HG03354 (cell line): Measurements from ENCODE around the gene COG1.

Experiments used
- ATAC-seq: cut with Tn5 transposase; IDR thresholded peaks from one replicate; pipeline ENCODE4 v1.9.1; 2021; ENCODE audit warnings: mild to moderate bottlenecking; ENCODE audit not compliant: unreplicated experiment, poor library complexity, severe bottlenecking

COG1 gene

DNA sequence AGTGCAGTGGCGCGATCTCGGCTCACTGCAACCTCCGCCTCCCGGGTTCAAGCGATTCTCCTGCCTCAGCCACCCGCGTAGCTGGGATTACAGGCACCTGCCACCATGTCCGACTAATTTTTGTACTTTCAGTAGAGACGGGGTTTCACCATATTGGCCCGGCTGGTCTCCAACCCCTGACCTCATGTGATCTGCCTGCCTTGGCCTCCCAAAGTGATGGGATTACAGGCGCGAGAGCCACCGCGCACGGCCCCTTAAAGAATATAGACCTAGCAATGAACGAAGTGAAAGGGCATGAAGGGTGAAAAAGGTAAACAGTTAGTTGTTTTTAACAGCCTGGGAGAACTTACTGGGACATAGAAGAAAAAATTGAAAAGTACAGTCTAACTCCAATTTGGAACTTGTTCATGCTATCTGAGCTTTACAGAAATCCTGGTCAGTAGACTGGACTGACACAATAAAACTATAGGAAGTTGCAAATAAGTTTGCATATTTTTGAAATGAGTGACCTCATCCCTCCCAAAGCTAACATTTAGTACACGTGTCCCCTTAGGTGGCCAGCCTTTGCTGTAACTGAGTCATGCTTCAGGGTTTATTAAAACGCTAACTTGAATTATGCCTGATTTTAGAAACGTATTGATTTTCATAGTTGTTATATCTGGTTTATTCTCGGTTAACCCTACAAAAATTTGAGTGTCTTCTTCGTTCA, 1.8 kb downstream of the COG1 start:
- no peak for ATAC-seq

DNA sequence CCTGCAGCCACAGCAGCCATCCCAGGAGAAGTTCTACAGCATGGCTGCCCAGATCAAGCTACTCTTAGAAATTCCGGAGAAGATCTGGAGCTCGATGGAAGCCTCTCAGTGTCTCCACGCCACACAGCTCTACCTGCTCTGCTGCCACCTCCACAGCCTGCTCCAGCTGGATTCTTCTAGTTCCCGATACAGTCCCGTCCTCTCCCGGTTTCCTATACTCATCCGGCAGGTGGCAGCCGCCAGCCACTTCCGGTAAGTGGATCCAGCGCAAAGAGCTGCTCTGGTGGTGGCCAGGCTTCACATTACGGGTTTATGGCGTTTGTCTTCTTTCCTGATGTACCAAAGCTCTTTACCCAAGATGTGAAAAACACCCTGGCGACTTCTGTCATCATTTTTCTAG, 3.6 kb downstream of the COG1 start:
- no peak for ATAC-seq

DNA sequence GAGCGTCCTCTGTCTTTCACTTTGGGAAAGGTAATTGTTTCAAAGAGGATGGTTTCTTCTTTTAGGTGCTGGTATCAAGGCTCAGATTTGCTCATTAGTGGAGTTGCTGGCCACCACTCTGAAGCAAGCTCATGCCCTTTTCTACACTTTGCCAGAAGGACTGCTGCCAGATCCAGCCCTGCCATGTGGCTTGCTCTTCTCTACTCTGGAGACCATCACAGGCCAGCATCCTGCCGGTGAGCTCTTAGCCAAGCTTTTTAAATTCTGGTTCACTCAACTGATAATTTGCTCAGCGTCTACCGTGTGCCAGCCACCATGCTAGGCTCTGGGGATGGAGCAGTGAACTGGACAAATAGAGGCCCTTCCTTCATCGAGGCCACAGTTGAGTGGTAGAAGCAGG, 4.3 kb downstream of the COG1 start:
- ATAC-seq: no peak

DNA sequence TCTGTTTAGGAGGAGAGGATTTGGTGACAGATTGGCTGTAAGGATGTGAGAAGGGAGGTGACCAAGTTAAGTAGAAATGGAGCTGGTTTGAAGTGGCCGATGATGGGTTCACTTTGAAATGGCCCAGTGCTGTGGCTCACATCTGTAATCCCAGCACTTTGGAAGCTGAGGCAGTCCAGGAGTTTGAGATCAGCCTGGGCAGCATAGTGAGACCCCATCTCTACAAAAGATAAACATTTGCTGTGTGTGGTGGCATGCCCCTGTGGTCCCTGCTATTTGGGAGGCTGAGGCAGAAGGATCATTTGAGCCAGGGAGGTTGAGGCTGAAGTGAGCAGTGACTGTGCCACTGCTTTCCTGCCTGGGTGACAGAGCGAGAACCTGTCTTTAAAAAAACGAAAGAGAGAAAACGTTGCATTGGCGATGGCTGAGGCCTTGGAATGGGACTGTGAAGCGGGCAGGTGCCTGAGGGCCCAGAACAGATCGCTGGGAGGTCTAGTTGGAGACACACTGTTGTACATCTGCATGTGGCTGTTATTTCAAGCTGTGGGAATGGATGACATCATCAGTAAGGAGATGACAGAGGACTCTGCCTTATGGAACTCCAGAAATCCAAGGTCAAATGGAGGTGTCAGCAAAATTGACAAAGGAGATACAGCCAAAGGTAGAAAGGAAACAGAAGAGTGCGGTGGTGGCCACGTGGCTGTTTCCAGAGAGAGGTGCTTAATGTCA, 5.5 kb downstream of the COG1 start:
- no peak for ATAC-seq

DNA sequence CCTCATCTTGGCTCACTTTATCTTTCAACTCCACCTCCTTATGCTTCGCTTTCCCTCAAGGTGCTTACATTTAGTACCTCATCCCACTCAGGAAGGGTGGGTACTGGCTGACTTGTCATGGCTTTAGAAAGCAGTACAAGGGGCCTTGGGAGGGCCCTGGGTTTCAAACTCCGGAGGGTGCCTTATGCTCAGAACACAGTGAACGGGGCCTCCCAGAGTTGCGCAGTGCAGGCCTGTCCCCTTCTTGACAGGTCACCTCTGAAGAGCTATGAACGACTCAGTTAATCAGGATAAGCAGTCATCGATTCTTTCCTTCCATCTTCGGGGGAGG, 6.0 kb downstream of the COG1 start:
- no peak for ATAC-seq

DNA sequence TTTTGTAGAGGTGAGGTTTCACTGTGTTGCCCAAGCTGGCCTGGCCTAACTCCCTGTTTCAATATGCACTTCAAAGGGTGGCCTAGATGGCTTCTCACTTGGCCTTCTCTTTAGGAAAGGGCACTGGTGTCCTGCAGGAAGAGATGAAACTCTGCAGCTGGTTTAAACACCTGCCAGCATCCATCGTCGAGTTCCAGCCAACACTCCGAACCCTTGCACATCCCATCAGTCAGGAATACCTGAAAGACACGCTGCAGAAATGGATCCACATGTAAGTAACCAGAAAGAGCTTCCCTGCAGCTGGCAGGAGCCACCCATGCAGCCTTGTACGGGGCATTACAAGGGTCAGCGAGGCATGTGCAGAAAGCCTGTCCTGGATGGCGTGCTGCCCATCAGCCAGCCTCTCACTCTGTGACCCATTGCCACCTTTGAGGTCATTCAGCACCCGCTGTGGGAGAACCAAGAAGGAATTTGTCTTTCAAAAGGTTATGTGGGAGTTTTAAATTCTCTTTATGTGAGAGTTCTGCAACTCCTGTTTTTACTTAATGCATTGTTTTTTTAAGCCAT, 7.0 kb downstream of the COG1 start:
- ATAC-seq: no peak

DNA sequence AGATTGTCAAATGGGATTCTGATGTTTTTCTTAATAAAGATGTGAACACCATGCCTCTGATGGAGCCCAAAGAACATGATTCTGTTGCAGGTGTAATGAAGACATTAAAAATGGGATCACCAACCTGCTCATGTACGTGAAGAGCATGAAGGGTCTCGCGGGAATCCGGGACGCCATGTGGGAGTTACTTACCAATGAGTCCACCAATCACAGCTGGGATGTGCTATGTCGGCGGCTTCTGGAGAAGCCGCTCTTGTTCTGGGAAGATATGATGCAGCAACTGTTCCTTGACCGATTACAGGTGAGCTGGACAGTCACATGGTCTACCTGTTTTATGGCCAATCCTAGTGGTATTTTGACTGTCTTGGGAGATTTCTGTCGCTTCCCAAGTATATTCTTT, 7.6 kb downstream of the COG1 start:
- ATAC-seq: no peak

DNA sequence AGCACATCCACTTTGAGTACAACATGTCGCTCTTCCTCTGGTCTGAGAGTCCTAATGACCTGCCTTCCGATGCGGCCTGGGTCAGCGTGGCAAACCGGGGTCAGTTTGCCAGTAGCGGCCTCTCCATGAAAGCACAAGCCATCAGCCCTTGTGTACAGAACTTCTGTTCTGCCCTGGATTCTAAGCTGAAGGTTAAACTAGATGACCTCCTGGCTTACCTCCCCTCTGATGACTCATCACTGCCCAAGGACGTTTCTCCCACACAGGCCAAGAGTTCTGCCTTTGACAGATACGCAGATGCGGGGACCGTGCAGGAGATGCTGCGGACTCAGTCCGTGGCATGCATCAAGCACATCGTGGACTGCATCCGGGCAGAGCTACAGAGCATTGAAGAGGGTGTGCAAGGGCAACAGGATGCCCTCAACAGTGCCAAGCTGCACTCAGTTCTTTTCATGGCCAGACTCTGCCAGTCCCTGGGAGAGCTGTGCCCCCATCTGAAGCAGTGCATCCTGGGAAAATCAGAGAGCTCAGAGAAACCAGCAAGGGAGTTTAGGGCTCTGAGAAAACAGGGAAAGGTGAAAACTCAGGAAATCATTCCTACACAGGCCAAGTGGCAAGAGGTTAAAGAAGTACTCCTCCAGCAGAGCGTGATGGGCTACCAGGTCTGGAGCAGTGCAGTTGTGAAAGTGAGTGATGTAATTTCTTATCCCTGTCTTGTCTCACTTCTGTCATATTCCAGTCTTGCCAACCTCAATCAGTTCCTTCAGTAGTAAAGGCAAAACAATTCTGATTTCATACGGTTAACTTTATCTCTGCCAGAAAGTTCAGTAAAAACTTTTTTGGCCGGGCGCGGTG, 8.6 kb downstream of the COG1 start:
- ATAC-seq: no peak

DNA sequence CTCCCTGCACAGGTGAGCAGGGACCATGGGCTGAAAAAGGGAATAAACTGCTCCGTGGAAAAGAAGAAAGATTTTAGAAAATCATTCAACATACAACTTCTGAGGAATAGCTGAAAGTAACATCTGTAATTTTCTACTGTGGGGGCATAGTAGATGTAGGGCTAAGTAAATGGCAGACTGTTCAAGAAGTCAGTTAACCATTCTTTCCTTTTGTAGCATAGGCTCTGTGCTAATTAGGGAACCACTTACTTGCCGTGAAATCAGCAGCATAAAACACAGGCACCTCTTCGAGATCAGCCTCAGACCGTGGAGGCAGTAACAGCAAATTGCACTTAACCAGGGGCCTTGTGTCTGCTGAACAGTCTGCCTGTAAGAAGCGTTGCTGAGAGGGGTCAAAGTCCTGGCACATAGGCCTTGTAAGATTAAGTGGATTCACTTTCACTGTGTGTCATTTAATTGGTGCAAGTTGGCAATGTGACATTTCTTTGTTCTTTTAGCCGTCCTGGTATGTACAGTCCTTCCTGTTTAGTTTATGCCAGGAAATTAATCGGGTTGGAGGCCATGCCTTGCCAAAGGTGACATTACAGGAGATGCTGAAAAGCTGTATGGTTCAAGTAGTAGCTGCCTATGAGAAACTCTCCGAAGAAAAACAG, 10.4 kb downstream of the COG1 start:
- no peak for ATAC-seq

DNA sequence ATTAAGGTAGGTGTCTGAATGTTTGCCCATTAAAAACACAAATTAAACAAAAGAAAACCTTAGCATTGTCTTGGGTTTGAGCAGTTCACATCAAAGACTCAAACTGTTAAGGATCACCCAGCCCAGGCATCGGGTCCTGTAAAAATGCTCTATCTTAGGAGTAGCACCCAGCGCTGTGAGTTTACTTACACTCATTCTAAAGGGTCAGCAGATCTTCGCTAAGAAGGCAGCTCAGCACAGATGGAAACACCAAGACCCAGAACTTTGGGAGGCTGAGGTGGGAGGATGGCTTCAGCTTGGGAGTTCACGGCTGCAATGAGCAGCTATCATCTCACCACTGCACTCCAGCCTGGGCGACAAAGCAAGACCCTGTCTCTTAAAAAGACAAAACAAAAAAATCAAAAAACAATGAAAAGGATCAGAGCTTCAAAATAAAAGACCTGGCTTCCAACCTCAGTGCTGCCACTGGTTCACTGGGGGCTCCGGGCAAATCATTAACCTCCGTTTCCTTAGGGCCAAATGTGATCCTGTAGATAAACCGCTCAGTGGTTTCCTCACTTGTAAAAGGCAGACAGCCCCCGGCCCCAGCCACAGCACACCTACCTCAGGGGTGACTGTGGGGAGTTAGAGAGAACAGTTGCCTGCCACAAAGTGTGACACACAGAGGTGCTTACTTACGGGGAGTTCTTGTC, 11.1 kb downstream of the COG1 start:
- no peak for ATAC-seq

DNA sequence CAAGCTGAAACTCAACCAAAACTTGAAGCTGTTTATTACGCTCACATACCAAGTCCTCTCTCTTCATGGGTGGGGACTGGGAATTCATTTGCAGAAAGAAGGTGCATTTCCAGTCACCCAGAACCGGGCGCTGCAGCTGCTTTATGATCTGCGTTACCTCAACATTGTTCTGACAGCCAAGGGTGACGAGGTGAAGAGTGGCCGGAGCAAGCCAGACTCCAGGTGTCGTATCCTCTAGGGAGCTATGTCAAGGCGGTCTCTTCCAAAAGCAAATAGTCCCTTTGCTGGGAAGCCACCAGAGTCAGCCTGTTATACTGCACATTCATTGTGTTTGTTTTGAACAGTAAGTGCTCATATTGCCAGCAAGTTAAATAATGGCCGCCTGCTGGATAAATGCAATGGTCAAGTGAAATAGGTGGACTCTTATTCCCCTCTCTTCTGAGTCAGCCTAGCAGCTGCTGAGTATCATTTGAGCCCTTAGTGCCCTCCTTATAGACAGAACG, 12.7 kb downstream of the COG1 start:
- ATAC-seq: no peak

DNA sequence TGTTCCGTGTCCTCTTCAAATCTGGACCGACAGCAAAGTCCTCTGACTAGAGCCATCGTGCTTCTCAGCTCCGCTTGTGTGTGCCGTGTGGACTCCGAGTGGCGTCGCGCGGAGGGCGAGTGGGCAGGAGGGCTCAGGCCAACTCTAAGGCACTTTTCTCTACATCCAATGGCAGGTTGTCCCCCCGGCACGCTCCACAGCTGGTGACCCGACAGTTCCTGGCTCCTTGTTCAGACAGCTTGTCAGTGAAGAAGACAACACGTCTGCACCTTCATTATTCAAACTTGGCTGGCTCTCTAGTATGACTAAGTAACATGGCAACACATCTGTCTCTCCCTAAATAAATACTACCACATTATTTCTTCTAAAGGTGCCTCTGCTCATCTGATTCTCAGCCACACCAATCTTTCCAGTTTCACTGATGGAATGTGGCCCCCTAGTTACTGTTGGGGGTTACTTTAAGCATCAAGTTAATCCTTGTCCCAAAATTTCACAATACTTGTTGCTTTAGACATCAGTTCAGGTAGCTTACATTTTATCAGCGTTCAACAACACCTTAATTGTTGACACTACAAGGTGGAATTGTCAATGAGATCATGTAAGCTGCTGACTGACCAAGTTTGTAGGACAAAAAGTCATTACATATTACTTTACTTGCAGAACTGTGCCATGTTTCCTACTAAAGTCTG, 15.4 kb downstream of the COG1 start:
- no peak for ATAC-seq

DNA sequence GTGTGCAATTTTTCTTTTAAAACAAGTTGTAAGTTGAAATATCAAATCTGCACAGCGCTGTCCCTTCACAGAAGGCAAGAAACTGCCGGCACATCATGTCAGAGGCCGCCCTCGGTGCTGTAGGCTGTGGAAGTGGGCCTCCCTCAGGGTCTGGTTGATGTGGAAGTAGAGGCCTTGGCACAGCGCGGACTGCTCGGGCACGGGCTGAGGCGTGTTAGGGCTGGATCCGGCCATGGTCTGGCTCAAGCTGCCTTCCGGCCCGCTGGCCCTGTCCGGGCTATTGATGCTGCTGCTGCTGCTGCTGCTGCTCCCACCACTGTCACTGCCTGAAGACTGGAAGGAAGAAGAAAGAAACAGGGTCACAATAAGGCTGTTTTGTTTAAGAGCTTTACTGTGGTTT, 16.6 kb downstream of the COG1 start:
- ATAC-seq: no peak

DNA sequence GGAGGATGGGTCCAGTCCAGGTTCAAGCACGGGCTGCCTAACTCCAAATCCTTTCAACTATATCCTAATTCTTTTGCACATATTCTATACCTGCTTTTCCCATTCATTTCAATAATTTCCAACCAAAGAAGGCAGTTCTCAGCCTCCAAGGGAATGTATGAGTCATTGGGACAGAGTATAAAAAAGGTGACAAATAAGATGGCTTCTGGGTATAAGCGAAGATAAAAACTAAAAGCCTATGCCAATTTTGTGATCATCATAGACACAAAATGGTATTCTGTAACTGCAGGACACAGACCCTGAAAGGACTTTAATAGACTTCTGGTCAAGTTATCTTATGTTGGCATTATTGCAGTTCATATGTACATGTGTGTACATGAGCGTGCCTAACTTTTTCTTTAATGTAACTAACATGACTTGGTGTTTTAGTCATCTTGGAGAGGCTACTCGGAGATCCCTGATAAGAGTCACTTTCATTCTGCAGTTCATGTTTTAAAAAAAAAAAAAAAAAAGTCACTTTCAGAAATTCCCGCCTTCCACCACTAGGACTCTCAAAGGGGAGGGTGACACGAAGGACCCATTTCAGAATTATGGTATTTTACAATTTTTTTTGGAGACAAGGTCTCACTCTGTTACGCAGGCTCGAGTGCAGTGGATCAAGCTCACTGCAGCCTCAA, 17.3 kb downstream of the COG1 start:
- ATAC-seq: no peak

DNA sequence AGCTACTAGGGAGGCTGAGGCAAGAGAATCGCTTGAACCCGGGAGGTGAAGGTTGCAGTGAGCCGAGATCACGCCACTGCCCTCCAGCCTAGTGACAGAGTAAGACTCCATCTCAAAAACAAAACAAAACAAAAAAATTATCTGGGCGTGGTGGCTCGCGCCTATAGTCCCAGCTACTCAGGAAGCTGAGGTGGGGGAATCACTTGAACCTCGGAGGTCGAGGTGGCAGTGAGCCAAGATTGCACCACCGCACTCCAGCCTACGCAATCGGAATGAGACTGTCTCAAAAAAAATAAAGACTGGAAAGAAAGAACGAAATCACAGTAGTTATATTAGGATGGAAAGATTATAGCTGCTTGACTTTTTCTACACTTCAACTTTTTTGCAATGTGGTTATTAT, 18.9 kb downstream of the COG1 start:
- ATAC-seq: no peak

DNA sequence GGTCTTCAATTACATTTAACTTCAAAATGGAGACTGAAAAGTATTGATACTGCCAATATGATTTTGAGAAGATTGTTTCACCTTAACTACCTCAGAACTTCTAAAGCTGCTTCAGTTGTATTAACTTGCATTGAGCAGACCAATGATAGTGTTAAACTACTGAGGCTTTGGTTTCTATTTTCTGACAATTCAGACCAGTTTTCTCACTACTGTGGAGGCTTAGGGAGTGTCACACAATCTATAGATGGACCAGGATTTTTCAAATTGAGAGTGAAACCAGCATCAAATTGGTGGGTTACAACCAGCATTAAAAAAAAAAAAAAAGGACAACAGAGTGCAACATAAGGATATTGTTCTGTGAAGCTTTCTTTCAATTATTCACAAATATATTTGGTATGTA, 21.2 kb downstream of the COG1 start:
- ATAC-seq: no peak

DNA sequence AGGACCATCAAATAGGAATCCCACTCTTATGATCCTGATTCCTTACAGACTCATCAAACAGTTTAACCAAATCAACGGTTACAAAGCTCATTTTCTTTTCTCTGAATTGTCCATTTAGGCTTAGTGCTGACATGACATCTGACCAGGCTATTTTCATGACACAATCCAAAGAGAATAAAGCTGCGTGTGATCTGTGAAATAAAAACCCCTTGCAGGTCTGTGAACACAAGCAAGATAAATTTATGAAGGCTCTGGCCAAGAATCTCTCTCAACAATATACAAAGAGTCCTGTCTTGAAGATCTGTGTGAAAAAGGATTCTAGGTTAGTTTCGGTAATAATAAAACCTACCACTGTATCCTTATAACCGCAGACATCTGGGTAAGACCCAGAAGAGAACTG, 22.0 kb downstream of the COG1 start:
- ATAC-seq: no peak

DNA sequence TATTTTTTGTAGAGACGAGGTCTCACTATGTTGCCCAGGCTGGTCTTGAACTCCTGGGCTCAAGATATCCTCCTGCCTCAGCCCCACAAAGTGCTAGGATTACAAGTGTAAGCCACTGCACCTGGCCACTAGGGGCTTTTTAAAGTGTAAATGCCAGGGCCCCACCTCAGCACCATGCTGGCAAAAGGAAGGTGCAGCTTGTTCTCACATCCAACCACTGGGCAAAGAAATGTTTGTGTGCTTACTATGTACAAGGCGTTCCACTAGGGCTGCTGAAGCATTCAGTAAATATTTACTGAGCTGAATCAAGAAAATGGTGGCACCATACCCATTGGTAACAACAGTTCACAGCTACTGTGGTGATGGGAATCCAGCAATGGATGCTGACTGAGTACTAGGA, 22.6 kb downstream of the COG1 start:
- ATAC-seq: no peak
